IPS-18a (cell line): ENCODE results near the gene PUDP.

Experiments
- H3K27ac ChIP-seq: one replicate; pipeline ENCODE4 v1.5.1; 2013; ENCODE audit warnings: low read length
- H3K27me3 ChIP-seq: one replicate; pipeline ENCODE4 v1.6.1; 2013; ENCODE audit warnings: mild to moderate bottlenecking, low read length; ENCODE audit not compliant: control insufficient read depth, insufficient read depth
- H3K36me3 ChIP-seq: one replicate; pipeline ENCODE4 v1.6.1; 2013; ENCODE audit warnings: low read depth, low read length; ENCODE audit not compliant: control insufficient read depth
- H3K4me1 ChIP-seq: one replicate; pipeline ENCODE4 v1.6.1; 2013; ENCODE audit warnings: low read depth, low read length; ENCODE audit not compliant: control insufficient read depth
- H3K4me3 ChIP-seq: one replicate; pipeline ENCODE4 v1.5.1; 2013; ENCODE audit warnings: low read length
- H3K9ac ChIP-seq: one replicate; pipeline ENCODE4 v1.6.1; 2013; ENCODE audit warnings: mild to moderate bottlenecking, low read length, moderate library complexity
- H3K9me3 ChIP-seq: one replicate; pipeline ENCODE4 v1.6.1; 2013; ENCODE audit warnings: low read depth, low read length; ENCODE audit not compliant: control insufficient read depth

PUDP gene

GRCh38 chrX:7164174-7164573 is 16.2 kb upstream of the PUDP start:
- Histone ChIP-seq H3K9me3 (no peaks in the 10 kb centered on the region), H3K27me3 (no peaks in the 10 kb centered on the region)

GRCh38 chrX:7163146-7163677 is 15.3 kb upstream of the PUDP start:
- H3K27ac ChIP-seq: no peak overlapping the region
- no peak overlapping the region for H3K9ac ChIP-seq

More at GRCh38 chrX:7164174-7164573, 16.2 kb upstream of the PUDP start:
- peaks cover 8% of the 10 kb centered on the region for H3K4me1 ChIP-seq
- H3K36me3 ChIP-seq: no peaks in the 10 kb centered on the region
- H3K9ac ChIP-seq: no peak overlapping the region
- H3K4me3 ChIP-seq: no peak overlapping the region
- H3K27ac ChIP-seq: no peak overlapping the region

GRCh38 chrX:7159149-7159861 is 11.4 kb upstream of the PUDP start:
- Histone ChIP-seq H3K27me3 (no peaks in the 10 kb centered on the region), H3K4me3 (no peak overlapping the region), H3K27ac (no peak overlapping the region), H3K9me3 (no peaks in the 10 kb centered on the region), H3K4me1 (peaks cover 24% of the 10 kb centered on the region), H3K9ac (no peak overlapping the region), H3K36me3 (no peaks in the 10 kb centered on the region)

More at GRCh38 chrX:7163146-7163677, 15.3 kb upstream of the PUDP start:
- Histone ChIP-seq H3K27me3 (no peaks in the 10 kb centered on the region), H3K9me3 (no peaks in the 10 kb centered on the region), H3K4me3 (no peak overlapping the region), H3K4me1 (peaks cover 18% of the 10 kb centered on the region), H3K36me3 (no peaks in the 10 kb centered on the region)

- Histone ChIP-seq H3K4me3 (no peak overlapping the region), H3K9ac (no peak overlapping the region), H3K9me3 (no peaks in the 10 kb centered on the region), H3K27me3 (no peaks in the 10 kb centered on the region), H3K27ac (no peak overlapping the region), H3K36me3 (no peaks in the 10 kb centered on the region), H3K4me1 (peaks cover 29% of the 10 kb centered on the region)
Observed at GRCh38 chrX:7158468-7158990, 10.6 kb upstream of the PUDP start.

GRCh38 chrX:7156879-7157278 is 8.9 kb upstream of the PUDP start:
- peaks cover 29% of the 10 kb centered on the region for H3K4me1 ChIP-seq
- H3K4me3 ChIP-seq: no peak overlapping the region
- H3K27ac ChIP-seq: no peak overlapping the region
- H3K27me3 ChIP-seq: no peaks in the 10 kb centered on the region
- H3K9ac ChIP-seq: no peak overlapping the region
- H3K9me3 ChIP-seq: no peaks in the 10 kb centered on the region
- no peaks in the 10 kb centered on the region for H3K36me3 ChIP-seq

GRCh38 chrX:7155163-7155562 is 7.2 kb upstream of the PUDP start:
- no peaks in the 10 kb centered on the region for H3K9me3 ChIP-seq
- H3K36me3 ChIP-seq: no peaks in the 10 kb centered on the region
- no peaks in the 10 kb centered on the region for H3K27me3 ChIP-seq
- no peak overlapping the region for H3K27ac ChIP-seq
- H3K4me1 ChIP-seq: peaks cover 29% of the 10 kb centered on the region
- H3K4me3 ChIP-seq: no peak overlapping the region
- H3K9ac ChIP-seq: no peak overlapping the region

- Histone ChIP-seq H3K36me3 (no peaks in the 10 kb centered on the region), H3K27me3 (no peaks in the 10 kb centered on the region), H3K27ac (no peak overlapping the region), H3K9me3 (no peaks in the 10 kb centered on the region), H3K4me1 (peaks cover 21% of the 10 kb centered on the region), H3K4me3 (no peak overlapping the region), H3K9ac (no peak overlapping the region)
Observed at GRCh38 chrX:7154041-7154597, 6.2 kb upstream of the PUDP start.

- H3K9me3 ChIP-seq: no peaks in the 10 kb centered on the region
- H3K4me1 ChIP-seq: peaks cover 12% of the 10 kb centered on the region
- no peak overlapping the region for H3K4me3 ChIP-seq
- H3K27me3 ChIP-seq: no peaks in the 10 kb centered on the region
- H3K9ac ChIP-seq: no peak overlapping the region
- no peak overlapping the region for H3K27ac ChIP-seq
- H3K36me3 ChIP-seq: no peaks in the 10 kb centered on the region
Observed at GRCh38 chrX:7153231-7153630, 5.3 kb upstream of the PUDP start.

GRCh38 chrX:7149411-7149810 is 1.5 kb upstream of the PUDP start:
- no peaks in the 10 kb centered on the region for H3K27me3 ChIP-seq
- H3K9me3 ChIP-seq: no peaks in the 10 kb centered on the region
- no peak overlapping the region for H3K9ac ChIP-seq
- H3K4me1 ChIP-seq: peaks cover 11% of the 10 kb centered on the region
- no peak overlapping the region for H3K27ac ChIP-seq
- H3K4me3 ChIP-seq: no peak overlapping the region
- H3K36me3 ChIP-seq: no peaks in the 10 kb centered on the region

GRCh38 chrX:7147413-7147977 is 458 bp downstream of the PUDP start, which contains the start of gene STS:
Gene STS (plus strand): TSS chrX:7147712. CDS start chrX:7253200, 105,488 bp downstream.
- Histone ChIP-seq H3K9me3 (no peaks in the 10 kb centered on the region), H3K9ac (peak within 1 kb of the TSS; percentile 68), H3K4me3 (peak within 1 kb of the TSS; percentile 98), H3K36me3 (no peaks in the 10 kb centered on the region), H3K4me1 (peaks cover 4% of the 10 kb centered on the region), H3K27me3 (no peaks in the 10 kb centered on the region), H3K27ac (no peak within 1 kb of the TSS)

GRCh38 chrX:7146703-7147412 is 1.1 kb downstream of the PUDP start:
- Histone ChIP-seq H3K4me1 (peaks cover 4% of the 10 kb centered on the region), H3K36me3 (no peaks in the 10 kb centered on the region), H3K9ac (peak overlapping the region; percentile 56), H3K4me3 (peak overlapping the region; percentile 98), H3K27me3 (no peaks in the 10 kb centered on the region), H3K27ac (no peak overlapping the region), H3K9me3 (no peaks in the 10 kb centered on the region)
